Activated CD8-positive, alpha-beta memory T cell treated with anti-CD3 and anti-CD28 coated beads for 24 hours (primary cell): ENCODE results near the gene TMEM218.
"Not testable (repeated sequence)": the region's sequence is repeated elsewhere in the genome, so short reads cannot be mapped to it uniquely, and the experiment has no call there.

Experiments
- DNase-seq: peaks from one replicate; pipeline ENCODE4 v3.0.0-alpha.2; 2020

The TMEM218 gene

DNA sequence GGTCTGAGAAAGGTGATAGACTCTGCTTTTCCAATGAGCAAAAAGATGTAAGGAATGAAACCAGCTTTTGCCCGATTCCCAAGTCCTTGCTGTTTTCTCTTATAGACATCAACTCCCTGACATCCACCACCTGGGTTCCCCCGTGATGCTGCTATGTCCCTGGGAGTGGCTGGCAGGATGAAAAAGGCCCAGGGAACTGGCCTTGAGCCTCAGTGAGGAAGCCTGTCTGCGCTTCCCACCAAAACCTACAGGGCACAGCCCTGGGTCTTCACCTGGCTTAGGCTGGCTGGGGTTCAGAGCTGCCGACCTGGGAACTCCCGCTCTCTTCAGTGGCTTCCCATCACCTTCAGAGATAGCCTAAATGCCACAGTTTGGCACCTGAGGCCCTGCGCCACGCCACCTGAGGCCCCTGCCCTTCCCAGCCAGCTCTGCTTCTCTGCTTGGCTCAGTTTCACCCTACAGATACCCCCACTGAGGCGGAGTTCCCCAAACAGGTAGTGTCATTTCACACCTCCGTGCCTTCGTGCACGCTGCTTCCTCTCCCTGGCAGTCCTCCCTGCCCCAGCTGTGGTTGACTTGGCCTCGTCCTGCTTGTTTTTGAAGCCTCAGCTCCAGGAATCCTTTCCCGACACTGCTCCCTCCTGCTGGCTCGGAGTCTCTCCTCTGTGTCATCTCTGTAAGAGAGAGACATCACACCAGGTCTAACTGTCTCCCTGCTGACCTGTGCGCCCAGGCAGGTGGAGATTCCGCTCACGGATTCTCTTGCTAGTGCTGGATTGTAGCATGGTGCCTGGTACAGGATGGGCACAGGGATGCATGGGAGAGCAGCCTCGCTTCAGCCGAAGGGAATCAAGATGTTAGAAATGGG is 37.6 kb downstream of the TMEM218 start:
- no peak for DNase-seq

DNA sequence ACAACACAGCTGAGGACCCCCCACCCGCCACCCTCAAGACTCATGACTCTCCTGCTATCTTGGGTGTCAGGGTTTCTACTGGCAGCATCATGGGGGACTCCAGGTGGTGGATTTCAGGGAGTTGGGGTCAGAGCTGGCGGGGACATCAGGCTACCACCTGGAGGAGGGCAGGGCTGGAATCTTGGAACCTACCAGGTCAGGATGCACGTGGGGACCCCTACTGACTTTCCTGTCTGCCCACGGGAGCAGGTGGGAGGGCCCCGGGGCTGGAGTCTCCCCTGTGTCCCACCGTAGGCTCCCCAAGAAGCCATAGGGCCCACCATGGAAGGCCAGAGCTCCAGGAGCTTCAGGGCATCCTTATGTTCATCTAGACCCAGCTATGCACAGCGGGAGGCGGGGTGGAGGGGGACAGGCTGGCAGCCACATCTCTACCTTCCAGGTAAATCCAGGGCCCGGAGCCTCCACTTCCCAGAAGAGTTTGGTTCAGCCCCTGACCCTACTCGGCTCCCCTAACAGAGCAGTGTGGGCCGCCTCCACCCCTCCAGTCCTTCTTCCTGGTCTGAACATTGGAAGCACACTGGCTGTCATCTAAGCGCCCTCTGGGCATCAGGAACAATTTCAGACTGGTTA is 38.4 kb downstream of the TMEM218 start:
- DNase-seq, result no peak

DNA sequence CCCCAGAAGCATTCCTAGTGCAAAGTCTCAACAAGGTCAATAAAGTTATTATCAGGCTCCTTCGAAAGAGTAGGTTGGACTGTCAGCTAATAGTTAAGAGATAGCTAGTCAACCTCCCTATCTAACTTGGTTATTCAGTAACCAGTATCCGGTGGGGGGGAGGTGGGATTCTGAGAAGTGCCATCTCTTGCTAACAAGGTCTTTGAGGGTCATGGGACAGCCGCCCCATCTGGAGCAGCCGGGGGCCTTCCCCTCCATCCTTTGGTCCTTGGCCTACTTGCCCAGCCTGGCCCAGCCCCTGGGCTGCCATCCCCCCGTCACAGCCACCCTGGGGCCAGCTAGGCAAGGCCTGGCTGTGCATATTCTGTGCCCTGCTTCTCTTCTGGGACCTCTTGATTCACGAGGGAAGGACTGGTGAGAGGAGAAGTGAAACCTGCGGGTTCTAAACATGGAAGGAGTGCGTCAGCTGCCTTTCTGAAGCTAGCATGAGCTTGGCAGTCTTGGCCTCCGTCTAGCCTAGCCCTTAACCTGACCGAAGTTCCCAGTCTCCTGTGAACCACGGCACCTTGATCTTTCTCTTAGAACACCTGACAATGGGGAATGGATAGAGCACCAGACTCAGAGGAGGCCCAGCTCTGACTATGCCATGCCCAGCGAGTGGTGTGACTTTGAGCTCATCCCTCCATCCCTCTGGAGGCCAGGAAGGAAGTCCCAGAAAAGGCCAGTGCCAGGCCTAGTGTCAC is 39.0 kb downstream of the TMEM218 start:
- no peak for DNase-seq

DNA sequence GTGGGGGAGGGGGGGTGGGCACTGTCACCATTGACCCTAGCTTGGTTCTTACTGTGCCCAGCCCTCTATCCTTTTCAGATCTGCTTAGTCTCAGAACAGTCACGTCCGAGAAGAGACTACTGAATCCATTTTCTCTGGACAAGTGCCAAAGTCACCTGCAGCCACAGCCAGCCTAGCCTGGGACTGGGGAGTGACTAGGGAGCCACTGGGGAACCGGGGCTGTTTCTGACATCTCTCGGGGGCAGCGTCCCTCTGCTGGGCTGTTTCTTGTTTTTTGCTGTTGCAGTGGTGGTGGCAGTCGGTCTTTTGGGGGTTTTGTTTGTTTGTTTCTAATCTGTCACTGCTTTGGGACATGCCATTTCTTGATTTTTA is 39.6 kb downstream of the TMEM218 start:
- DNase-seq, result no peak

DNA sequence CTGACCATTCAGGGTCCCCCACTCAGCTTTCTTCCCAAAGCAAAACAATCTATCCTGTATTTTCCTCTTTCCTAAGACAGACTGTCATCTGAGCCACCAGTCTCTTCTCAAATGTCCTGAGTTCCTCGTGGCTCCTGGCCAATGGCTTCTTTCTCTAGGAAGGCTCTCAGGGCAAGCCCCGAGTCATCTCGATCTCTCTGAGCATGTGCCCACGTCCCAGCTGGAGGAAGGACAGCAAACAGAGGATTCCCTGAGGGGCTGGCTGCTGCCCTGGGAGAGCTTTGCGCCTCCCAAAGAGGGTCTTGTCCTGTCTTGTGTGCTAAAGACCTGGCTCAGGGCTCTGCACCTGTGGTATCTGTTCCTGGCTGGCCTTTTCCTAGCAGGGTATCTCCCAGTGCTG is 40.0 kb downstream of the TMEM218 start:
- DNase-seq, result peak; percentile 51

DNA sequence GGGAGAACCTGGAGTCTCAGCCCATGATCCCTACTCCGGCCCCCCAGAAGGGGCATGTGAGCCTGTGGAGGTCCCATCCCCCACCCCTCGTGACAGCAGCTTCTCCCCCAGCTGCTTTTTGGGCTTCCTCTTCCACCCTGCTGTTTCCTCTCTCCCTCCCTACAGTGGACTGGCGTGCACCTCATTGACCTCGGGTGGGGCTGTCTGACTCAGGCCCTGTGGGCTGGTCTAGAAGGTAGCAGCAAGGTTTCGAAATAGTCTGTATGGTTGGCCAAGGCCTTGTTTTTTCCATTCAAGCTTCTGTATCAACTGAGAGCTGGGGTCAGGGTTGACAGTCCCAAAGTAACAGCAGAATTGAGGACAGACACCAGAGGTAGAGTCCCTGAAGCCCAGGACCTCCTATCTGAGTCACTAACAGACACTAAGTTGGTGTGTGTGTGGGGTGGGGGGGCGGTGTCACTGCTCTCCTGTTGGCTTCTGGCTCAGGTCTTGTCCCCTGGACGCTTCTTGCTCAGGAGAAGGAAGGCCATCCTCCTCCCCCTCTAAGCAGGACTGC is 40.6 kb downstream of the TMEM218 start:
- peak; percentile 56 for DNase-seq

DNA sequence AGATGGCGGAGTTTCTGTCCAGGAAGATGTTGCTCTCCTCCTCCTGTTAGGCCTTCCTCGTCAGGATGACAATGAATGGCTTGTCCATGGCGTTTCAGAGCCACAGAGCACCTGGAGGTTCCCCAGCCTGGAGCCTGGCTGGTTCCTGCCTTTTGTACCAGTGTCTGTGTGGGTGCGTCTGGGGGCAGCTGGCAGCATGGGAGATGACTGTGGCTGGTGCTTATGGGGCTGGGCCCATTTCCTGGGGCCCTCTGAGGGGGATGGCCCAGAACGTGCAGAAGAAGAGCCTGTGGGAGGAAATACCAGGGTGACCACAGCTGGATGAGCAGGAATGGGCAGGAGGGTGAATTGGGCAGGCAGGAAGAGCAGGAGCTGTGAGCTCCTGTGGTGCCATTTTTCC is 41.6 kb downstream of the TMEM218 start:
- DNase-seq, result no peak

DNA sequence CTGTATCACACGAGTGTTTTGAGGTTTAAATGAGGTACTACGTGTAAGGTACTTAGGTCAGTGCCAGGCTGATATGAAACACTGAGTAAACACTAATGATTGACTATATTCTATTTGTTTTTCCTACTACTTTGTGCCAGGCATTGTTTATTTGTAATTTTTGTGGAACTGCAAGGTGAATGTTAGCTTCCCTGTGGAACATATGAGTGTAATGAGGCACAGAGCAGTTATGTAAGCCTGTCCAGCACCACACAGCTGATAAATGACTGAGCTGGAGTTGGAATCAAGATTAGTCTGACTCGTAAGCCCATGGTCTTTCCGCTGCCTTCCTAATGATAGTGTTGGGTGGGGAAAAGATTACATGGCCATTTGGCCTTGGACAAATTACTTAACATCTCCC is 42.4 kb downstream of the TMEM218 start:
- no peak for DNase-seq

DNA sequence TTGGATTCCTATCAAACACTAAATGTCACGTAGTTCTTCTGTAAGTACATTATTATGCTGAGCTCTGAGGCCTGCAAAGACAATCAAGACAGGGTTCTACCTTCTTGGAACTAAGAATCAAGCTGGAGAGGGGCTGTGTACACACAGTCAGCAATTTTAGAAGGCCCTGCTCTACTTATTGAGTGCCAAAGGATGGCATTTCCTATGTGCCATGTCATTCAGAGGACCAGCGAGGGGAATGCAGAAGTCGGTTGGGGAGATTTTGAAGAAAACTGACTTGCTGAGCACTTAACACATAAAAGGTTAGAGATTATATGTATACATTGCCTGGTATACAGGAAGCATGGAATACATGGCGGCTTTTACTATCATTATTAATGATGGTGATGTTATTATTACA is 43.1 kb downstream of the TMEM218 start:
- DNase-seq, result no peak

DNA sequence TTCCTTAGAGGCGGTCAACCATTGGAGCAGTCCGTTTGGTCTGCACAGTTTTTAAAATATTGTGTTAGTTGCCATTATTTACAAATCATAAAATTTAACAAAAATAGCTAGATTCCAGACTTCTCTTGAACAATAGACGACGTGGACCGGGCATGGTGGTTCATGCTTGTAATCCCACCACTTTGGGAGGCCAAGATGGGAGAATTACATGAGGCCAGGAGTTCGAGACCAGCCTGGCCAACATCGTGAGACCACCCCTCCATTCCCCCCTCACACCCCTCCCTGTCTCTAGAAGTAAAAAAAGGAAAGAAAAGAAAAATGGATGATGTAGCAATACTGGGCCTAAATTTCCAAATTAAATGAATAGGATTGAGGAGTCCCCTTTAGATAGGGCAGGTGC is 47.4 kb downstream of the TMEM218 start:
- DNase-seq, result no peak

DNA sequence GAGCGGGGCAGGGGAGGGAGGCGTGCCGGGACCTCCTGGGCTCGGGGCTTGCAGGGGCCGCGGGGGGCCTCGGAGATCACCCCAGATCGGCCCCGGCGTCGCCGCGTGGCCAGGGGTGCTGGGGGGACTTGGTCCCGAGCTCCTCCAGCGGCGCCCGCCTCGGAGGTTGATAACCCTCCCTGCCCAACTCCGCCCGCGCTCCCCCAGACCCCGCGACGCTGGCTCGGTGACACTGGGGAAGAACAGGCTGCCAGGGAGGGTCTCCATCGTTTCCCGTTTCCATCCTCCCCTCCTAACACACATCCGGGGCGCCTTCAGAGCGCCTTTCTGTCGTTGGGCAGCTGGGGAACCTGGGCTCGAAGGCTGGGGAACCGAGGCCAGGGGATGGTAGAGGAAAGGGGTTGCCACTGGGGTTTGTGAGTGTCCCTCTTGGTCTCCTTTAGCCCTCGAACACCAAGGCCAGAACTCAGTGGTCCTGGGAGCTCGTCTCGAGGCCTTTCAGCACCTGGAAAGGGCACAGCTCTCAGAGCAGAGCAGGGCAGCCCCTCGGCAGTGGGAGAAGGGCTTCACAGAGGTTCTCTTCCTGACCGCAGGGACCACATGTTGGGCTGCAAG is 47.9 kb downstream of the TMEM218 start:
- DNase-seq, result peak; percentile 61

DNA sequence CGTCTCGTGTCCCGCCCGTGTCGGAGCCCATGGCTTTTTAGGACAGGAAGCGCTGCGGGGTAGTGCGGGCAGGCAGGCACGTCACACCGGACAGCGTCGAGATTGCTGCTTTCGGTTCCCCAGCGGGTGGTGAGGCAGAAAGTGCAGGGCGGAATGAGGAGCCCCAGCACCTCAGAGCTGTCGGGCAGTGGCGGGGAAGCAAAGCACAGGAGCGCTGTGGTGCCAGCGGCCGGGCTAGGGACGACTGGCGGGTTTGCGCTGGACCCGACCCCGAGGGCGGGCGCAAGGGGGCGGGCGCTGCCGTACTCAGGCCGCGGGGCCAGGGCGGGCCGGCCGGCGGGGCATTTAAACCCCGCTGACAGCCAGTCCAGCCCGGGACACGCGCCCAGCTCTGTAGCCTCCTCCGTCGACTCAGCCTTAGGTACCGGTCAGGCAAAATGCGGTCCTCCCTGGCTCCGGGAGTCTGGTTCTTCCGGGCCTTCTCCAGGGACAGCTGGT is 48.4 kb downstream of the TMEM218 start, which contains the start of gene SLC37A2:
TSS of gene SLC37A2 (plus strand) at position 375 of the 498 bp plus-strand sequence. CDS start at position 438, 63 bp downstream.
- DNase-seq, result peak; percentile 74

DNA sequence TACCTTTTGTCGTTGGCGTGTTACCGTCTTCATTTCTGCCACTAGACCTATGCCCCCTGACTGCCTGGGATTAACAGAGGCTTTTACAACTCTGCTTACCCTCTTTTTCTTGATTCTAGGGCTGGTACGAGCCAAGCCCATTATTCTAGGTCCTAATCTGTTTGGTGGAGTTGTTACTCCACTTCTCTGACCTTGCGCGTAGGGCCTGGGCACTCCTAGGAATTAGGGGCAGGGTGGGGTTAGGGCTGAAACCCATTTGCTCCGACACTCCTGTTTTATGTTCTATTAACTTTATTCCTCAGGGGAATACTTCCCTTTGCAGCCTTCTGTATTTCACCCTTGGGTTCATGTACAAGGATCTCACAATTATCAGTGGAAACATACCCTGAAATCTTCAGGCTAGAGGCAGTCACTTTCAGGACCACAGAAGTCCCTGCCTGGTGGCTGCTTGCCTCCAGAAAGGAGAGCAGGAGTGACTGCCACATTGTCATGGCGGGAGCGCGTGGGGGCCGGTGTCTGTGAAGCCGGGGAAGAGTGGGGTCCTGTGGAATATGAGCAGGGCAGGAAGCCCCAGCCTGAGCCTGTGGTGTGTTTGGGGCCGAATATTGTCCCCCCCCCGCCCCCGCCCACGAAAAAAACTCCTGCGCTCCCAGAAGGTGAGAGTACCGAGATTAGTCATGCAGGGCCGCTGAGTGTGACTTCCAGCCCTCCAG is 49.1 kb downstream of the TMEM218 start:
- DNase-seq, result no peak

DNA sequence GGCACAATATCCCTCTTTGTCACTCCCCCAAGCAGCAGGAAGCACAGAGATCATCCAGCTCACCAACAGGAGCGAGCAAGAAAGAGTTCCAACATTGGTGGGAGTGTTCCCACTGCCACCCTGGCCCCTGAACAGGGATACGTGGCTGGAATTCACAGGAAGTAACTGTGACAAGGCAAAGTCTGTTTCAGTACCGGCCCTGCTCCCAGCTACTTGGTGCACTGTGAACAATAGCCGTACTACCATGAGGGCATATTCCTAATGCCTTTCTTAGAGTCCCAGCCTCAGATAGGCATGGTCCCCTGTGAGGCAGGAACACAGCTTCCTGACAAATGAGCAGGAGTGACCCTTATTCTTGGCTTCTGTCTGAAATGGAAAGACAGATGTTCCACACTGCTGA is 50.1 kb downstream of the TMEM218 start:
- no peak for DNase-seq

DNA sequence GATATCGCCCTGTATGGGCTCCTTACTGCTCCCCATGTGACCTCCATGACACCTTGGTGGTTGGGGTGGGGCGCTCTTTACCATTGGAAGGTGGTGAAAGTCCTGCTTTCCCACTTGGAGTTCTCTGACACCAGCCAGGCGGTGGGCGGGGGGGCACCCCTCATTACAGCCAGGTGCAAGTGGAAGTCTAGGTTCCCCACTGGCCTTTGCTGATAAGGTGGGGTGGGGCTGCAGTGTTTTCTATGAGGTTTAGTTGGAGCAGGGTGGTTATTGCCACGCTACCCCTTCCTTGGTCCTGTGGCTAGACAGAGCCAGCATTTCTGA is 53.8 kb downstream of the TMEM218 start:
- no peak for DNase-seq

DNA sequence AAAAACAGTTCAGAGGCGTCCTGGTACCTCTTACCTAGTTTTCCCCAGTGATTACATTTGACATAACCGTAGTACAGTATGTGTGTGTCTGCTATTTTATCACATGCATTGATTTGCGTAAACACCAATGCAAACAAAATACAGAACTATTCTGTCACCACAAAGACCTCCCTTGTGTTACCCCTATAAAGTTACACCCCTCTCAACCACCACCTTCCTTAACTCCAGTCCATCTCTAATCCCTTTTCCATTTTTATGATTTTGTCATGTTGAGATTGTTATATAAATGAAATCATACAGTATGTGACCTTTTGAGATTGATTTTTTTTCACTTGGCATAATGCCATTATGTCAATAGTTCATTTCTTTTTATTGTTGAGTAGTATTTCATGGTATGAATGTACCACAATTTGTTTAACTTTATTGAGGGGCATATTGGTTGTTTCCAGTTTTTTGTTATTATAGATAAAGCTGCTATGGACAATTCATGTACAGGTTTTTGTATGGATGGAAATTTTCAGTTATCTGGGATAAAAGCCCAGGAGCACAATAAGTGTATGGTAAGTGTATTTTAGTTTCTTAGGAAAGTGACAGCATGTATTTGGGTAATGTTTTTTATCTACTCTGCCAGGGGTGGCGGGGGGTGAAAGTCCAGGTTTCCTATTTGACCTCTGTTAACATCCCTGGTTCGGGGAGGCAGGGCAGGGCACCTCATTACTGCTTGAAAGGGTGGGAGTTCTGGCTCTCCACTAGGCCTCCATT is 54.3 kb downstream of the TMEM218 start:
- no peak for DNase-seq

DNA sequence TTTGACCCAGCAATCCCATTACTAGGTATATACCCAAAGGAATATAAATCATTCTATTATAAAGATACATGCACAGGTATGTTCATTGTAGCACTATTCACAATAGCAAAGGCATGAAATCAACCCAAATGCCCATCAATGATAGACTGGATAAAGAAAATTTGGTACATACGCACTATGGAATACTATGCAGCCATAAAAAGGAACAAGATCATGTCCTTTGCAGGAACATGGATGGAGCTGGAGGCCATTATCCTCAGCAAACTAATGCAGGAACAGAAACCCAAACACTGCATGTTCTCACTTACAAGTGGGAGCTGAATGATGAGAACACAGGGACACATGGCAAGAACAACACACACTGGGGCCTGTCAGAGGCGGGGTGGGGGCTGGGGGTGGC is 55.3 kb downstream of the TMEM218 start:
- not testable (repeated sequence) for DNase-seq

DNA sequence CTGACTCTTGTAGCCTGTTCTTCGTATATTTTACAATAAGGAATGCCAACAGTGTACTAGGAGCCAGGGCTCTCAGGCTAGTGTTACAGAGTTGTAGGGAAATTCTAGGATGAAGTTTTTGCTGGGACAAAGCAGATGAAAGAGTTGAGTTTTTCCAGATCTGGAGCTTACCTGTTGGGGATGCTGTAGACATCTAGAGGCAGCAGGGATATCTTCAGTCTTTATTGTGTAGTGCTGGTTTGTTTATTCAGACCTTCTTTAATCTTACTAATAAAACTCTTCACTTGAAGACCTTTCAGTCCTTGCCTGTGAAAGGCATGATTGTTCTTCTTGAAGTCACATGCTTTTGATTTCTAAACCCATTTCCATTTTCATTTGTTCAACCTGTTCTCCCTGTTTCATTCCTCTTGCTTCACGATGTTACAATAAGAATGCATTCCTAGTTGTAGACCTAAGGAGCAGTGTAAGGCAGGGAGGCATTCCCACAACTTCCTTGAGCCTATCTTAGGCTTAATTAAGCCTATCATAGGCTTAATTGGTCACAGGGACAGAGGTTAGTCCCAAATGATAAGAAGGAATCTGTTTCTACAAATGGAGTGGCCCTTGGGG is 56.2 kb downstream of the TMEM218 start:
- no peak for DNase-seq

DNA sequence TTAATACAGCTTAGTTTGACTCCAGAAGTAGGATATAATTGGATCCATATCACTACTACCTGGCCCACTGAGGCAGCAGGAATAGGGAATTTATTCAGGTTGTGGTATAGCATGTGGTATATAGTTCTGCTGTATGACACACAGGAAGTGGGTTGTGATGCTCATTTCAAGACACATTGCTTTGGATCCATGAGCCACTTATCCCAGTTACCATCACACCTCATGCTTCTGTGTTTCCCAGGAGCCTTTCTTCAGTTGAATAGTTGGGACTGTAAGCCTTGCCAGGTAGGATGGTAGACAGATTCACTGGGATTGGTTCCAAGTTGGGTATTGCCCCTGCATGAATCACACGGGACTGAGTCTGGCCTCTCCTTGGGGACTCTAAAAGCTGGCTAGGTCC is 58.3 kb downstream of the TMEM218 start:
- DNase-seq, result no peak

DNA sequence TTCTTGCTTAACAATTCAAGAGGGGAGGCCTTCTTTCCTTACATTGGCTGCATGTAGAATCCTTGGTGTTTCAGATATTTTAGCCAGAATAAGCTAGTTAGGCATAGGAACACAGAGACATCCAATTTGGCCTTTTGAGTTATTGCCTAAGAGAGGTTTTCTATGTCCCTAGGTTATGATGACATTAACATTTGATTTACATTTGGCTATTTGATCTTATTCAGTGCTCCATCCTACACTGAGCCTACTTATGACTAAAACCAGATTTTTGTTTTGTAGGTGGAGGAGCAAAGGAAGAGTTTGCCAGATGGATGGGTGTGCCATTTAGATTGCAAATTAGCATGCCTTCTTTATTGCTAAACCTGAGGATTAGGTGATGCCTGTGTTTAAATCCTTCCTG is 59.4 kb downstream of the TMEM218 start:
- DNase-seq, result no peak

DNA sequence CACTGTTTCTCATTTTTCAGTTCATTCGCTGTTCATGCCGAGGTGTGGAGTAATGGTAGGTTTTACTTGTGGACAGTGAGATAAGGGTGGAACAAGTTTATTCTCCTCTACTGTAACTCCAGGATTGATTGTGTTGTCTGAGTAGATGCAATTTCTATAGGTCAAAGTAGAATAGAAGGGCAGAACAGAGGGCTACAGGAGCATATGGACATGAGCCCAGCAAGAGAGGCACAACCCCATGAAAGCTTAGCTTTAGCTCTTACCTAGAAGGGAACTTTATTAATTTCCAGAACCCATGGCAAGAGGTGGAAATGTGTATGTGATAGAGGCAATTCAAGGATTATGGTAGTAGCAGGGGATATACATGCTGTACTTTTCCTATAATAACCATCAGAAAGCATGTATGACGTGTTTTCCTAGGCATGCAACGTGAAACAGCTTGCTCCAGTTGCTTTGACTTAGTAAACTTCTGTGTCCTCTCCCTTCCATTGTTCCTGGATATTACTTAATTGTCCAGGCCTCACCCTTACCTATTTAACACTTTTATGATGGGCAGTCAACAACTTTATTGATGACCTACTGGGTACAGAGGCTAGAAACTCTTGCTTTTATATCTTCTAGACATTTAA is 62.1 kb downstream of the TMEM218 start:
- DNase-seq, result no peak
